NCI-H1436 (cell line): Measurements from ENCODE around the gene P2RY8.
"Not testable (repeated sequence)": the region's sequence is repeated elsewhere in the genome, so short reads cannot be mapped to it uniquely, and the experiment has no call there.

Source experiments
- DNase-seq: peaks from one replicate; lab custom pipeline; 2025; lab: John Stamatoyannopoulos, UW

P2RY8 gene

GRCh38 chrX:1518512-1518911 is 18.5 kb downstream of the P2RY8 start:
- DNase-seq = no peak

GRCh38 chrX:1516596-1517104 is 20.3 kb downstream of the P2RY8 start:
- DNase-seq = no peak

GRCh38 chrX:1511829-1512228 is 25.2 kb downstream of the P2RY8 start:
- DNase-seq = no peak

GRCh38 chrX:1511150-1511549 is 25.8 kb downstream of the P2RY8 start:
- no peak for DNase-seq

- DNase-seq = no peak
Measured at GRCh38 chrX:1507511-1508463, 29.2 kb downstream of the P2RY8 start.

- DNase-seq = no peak
Measured at GRCh38 chrX:1506916-1507315, 30.1 kb downstream of the P2RY8 start.

GRCh38 chrX:1502853-1503252 is 34.1 kb downstream of the P2RY8 start:
- DNase-seq = no peak

GRCh38 chrX:1502241-1502640 is 34.7 kb downstream of the P2RY8 start:
- DNase-seq = peak; percentile 32

GRCh38 chrX:1500701-1501624 is 36.0 kb downstream of the P2RY8 start:
- no peak for DNase-seq

GRCh38 chrX:1496076-1496475 is 40.9 kb downstream of the P2RY8 start:
- DNase-seq = no peak

GRCh38 chrX:1493877-1494510 is 43.0 kb downstream of the P2RY8 start:
- DNase-seq = no peak

GRCh38 chrX:1493412-1493811 is 43.6 kb downstream of the P2RY8 start:
- DNase-seq = no peak

- DNase-seq = no peak
Measured at GRCh38 chrX:1492421-1493012, 44.5 kb downstream of the P2RY8 start.

GRCh38 chrX:1491851-1492349 is 45.1 kb downstream of the P2RY8 start:
- no peak for DNase-seq

- not testable (repeated sequence) for DNase-seq
Measured at GRCh38 chrX:1491248-1491647, 45.7 kb downstream of the P2RY8 start.

- not testable (repeated sequence) for DNase-seq
Measured at GRCh38 chrX:1490723-1491122, 46.3 kb downstream of the P2RY8 start.

- not testable (repeated sequence) for DNase-seq
Measured at GRCh38 chrX:1489354-1489753, 47.6 kb downstream of the P2RY8 start.

GRCh38 chrX:1488745-1489144 is 48.2 kb downstream of the P2RY8 start:
- no peak for DNase-seq

- no peak for DNase-seq
Measured at GRCh38 chrX:1488141-1488540, 48.8 kb downstream of the P2RY8 start.

GRCh38 chrX:1487401-1487800 is 49.6 kb downstream of the P2RY8 start:
- DNase-seq = no peak

- no peak for DNase-seq
Measured at GRCh38 chrX:1486749-1487361, 50.1 kb downstream of the P2RY8 start.
